H9 (cell line): ENCODE data around the gene SRGAP2C. TPM values are rescaled to one million over a fixed set of nuclear protein-coding genes. Genes with fewer than 3 reads are reported as not detected.
"Not testable (repeated sequence)": the region's sequence is repeated elsewhere in the genome, so short reads cannot be mapped to it uniquely, and the experiment has no call there.

Source experiments
- DNase-seq: peaks from one replicate; pipeline ENCODE4 v3.0.0-alpha.2; 2017
- H2AFZ ChIP-seq: one replicate; pipeline ENCODE4 v1.6.1; 2013; ENCODE audit warnings: mild to moderate bottlenecking, low read length, control low read depth, moderate library complexity
- H2AK5ac ChIP-seq: 2 replicates; pipeline ENCODE4 v1.6.1; 2013; ENCODE audit warnings: low read length, control low read depth, mixed read lengths; ENCODE audit not compliant: insufficient read length
- H2BK120ac ChIP-seq: one replicate; pipeline ENCODE4 v1.6.1; 2013; ENCODE audit warnings: low read depth, mild to moderate bottlenecking, low read length, control low read depth, inconsistent platforms; ENCODE audit not compliant: poor library complexity, severe bottlenecking
- H2BK12ac ChIP-seq: 2 replicates; pipeline ENCODE4 v1.6.1; 2013; ENCODE audit warnings: low read length, control low read depth, mixed read lengths, low read depth; ENCODE audit not compliant: insufficient read length
- H2BK15ac ChIP-seq: 2 replicates; pipeline ENCODE4 v1.6.1; 2013; ENCODE audit warnings: low read depth, low read length, control low read depth
- H2BK20ac ChIP-seq: one replicate; pipeline ENCODE4 v1.6.1; 2013; ENCODE audit warnings: low read depth, mild to moderate bottlenecking, low read length, control low read depth, inconsistent platforms; ENCODE audit not compliant: poor library complexity, severe bottlenecking
- H2BK5ac ChIP-seq: 2 replicates; pipeline ENCODE4 v1.6.1; 2013; ENCODE audit warnings: low read length, control low read depth, mixed read lengths; ENCODE audit not compliant: insufficient read length
- H3K14ac ChIP-seq: 2 replicates; pipeline ENCODE4 v1.6.1; 2013; ENCODE audit warnings: low read length, control low read depth; ENCODE audit not compliant: insufficient read depth
- H3K18ac ChIP-seq: 2 replicates; pipeline ENCODE4 v1.6.1; 2013; ENCODE audit warnings: low read depth, mild to moderate bottlenecking, mixed read lengths, low read length, control low read depth; ENCODE audit not compliant: insufficient read length
- H3K23ac ChIP-seq: 2 replicates; pipeline ENCODE4 v1.6.1; 2013; ENCODE audit warnings: low read length, control low read depth, mixed read lengths, low read depth; ENCODE audit not compliant: insufficient read length
- H3K23me2 ChIP-seq: 2 replicates; pipeline ENCODE4 v1.6.1; 2013; ENCODE audit warnings: low read depth, mild to moderate bottlenecking, mixed read lengths, low read length, control low read depth; ENCODE audit not compliant: insufficient read length, poor library complexity, severe bottlenecking
- H3K27ac ChIP-seq: 2 replicates; pipeline ENCODE4 v1.5.1; 2013; ENCODE audit warnings: low read length, control low read depth, mixed read lengths, low read depth; ENCODE audit not compliant: insufficient read length
- H3K27me3 ChIP-seq: 2 replicates; pipeline ENCODE4 v1.6.1; 2013; ENCODE audit warnings: low read length, control low read depth, inconsistent platforms; ENCODE audit not compliant: insufficient read depth
- H3K4ac ChIP-seq: 2 replicates; pipeline ENCODE4 v1.6.1; 2013; ENCODE audit warnings: low read depth, mild to moderate bottlenecking, control low read depth, inconsistent platforms, low read length, moderate library complexity
- H3K4me1 ChIP-seq: 2 replicates; pipeline ENCODE4 v1.6.1; 2013; ENCODE audit warnings: low read length, control low read depth, inconsistent platforms; ENCODE audit not compliant: insufficient read depth
- H3K4me2 ChIP-seq: 2 replicates; pipeline ENCODE4 v1.6.1; 2013; ENCODE audit warnings: low read length, control low read depth, mixed read lengths; ENCODE audit not compliant: insufficient read length, insufficient read depth
- H3K56ac ChIP-seq: 2 replicates; pipeline ENCODE4 v1.6.1; 2013; ENCODE audit warnings: low read depth, mild to moderate bottlenecking, mixed read lengths, low read length, control low read depth; ENCODE audit not compliant: insufficient read length
- H3K79me1 ChIP-seq: 2 replicates; pipeline ENCODE4 v1.6.1; 2013; ENCODE audit warnings: low read depth, mild to moderate bottlenecking, moderate library complexity, low read length, control low read depth, inconsistent platforms; ENCODE audit not compliant: insufficient read depth, poor library complexity, severe bottlenecking
- H3K79me2 ChIP-seq: 2 replicates; pipeline ENCODE4 v1.6.1; 2013; ENCODE audit warnings: low read length, control low read depth, inconsistent platforms; ENCODE audit not compliant: insufficient read depth
- H3K9ac ChIP-seq: 2 replicates; pipeline ENCODE4 v1.6.1; 2013; ENCODE audit warnings: low read length, control low read depth, mixed read lengths; ENCODE audit not compliant: insufficient read length; ENCODE audit errors: extremely low read depth
- H3K9me3 ChIP-seq: one replicate; pipeline ENCODE4 v1.6.1; 2013; ENCODE audit warnings: low read depth, low read length, inconsistent platforms; ENCODE audit not compliant: control insufficient read depth
- H3T11ph ChIP-seq: one replicate; pipeline ENCODE4 v1.6.1; 2013; ENCODE audit warnings: mild to moderate bottlenecking, low read length, control low read depth, inconsistent platforms
- H4K20me1 ChIP-seq: one replicate; pipeline ENCODE4 v1.6.1; 2013; ENCODE audit not compliant: control insufficient read depth, insufficient read length, insufficient read depth
- H4K5ac ChIP-seq: 2 replicates; pipeline ENCODE4 v1.6.1; 2013; ENCODE audit warnings: low read depth, mild to moderate bottlenecking, mixed read lengths, low read length, control low read depth; ENCODE audit not compliant: insufficient read length
- H4K8ac ChIP-seq: replicated peaks from 2 replicates; pipeline ENCODE4 v1.6.1; 2013; ENCODE audit warnings: low read length, control low read depth, mixed read lengths, low read depth; ENCODE audit not compliant: insufficient read length
- H4K91ac ChIP-seq: 2 replicates; pipeline ENCODE4 v1.6.1; 2013; ENCODE audit warnings: low read depth, mild to moderate bottlenecking, moderate library complexity, mixed read lengths, low read length, control low read depth; ENCODE audit not compliant: insufficient read length
- H3K27ac Mint-ChIP-seq, 3 experiments: 2 replicates in 2 of 3; 3 replicates in 1 of 3; pipeline ENCODE4 v1.8.0; 2020 to 2021; ENCODE audit warnings: mixed read lengths in 3 of 3, mild to moderate bottlenecking in 1 of 3, moderate library complexity in 1 of 3
- H3K27me3 Mint-ChIP-seq: 2 replicates; pipeline ENCODE4 v1.8.0; 2021; ENCODE audit warnings: low read depth, mild to moderate bottlenecking, moderate library complexity, mixed read lengths
- H3K36me3 Mint-ChIP-seq, 3 experiments: 2 replicates in 2 of 3; 3 replicates in 1 of 3; pipeline ENCODE4 v1.8.0; 2020 to 2021; ENCODE audit warnings: low read depth in 3 of 3, mixed read lengths in 3 of 3; ENCODE audit not compliant: insufficient read depth in 1 of 3
- H3K4me1 Mint-ChIP-seq, 2 experiments: 2 replicates each; pipeline ENCODE4 v1.8.0; 2020; ENCODE audit warnings: mixed read lengths in 2 of 2
- H3K4me3 Mint-ChIP-seq, 2 experiments: 2 replicates in 1 of 2; 3 replicates in 1 of 2; pipeline ENCODE4 v1.8.0; 2020 to 2021; ENCODE audit warnings: mild to moderate bottlenecking in 2 of 2, mixed read lengths in 2 of 2, moderate library complexity in 1 of 2
- H3K9me3 Mint-ChIP-seq, 2 experiments: 2 replicates in 1 of 2; 3 replicates in 1 of 2; pipeline ENCODE4 v1.8.0; 2020; ENCODE audit warnings: mild to moderate bottlenecking in 2 of 2, mixed read lengths in 2 of 2, moderate library complexity in 1 of 2
- WGBS: extraction: QIAGEN DNeasy Blood & Tissue Kit; methylation state at CpG from one replicate; pipeline ENCODE4 v1.1.7; 2013; ENCODE audit warnings: missing lambda C conversion rate, low lambda C conversion rate, mixed read lengths; ENCODE audit not compliant: insufficient read length; ENCODE audit errors: extremely low coverage; 5-methylcytosine and 5-hydroxymethylcytosine counted together
- total RNA-seq: library from RNA; stranded (reverse); gene quantifications from 2 replicates; pipeline ENCODE4 v1.2.1, GENCODE V29; 2021

SRGAP2C gene
- total RNA-seq, 1 experiment from 2014 or later: 16.5 TPM

- not testable (repeated sequence) for H3K4me1 ChIP-seq, H3K9ac ChIP-seq, H3K18ac ChIP-seq, H3K23ac ChIP-seq, H3K14ac ChIP-seq, H3K36me3 Mint-ChIP-seq, H3K4me2 ChIP-seq, H3K4me1 Mint-ChIP-seq, H3T11ph ChIP-seq, H3K27me3 Mint-ChIP-seq, H3K4me3 Mint-ChIP-seq, H4K8ac ChIP-seq, H4K20me1 ChIP-seq, H3K27ac Mint-ChIP-seq, DNase-seq, H3K79me2 ChIP-seq, H3K56ac ChIP-seq, H3K4ac ChIP-seq, H2BK15ac ChIP-seq, H2AFZ ChIP-seq, H3K9me3 Mint-ChIP-seq, H2BK120ac ChIP-seq, H4K5ac ChIP-seq, H2BK20ac ChIP-seq, H2BK5ac ChIP-seq, H3K9me3 ChIP-seq, H3K27ac ChIP-seq, H2AK5ac ChIP-seq, H2BK12ac ChIP-seq, H3K27me3 ChIP-seq, H3K23me2 ChIP-seq, H3K79me1 ChIP-seq, H4K91ac ChIP-seq
- WGBS: no CpG with 5 or more reads among the region's 2 CpGs
Measured at GRCh38 chr1:121210778-121211177, 26.0 kb downstream of the SRGAP2C start.

- H2BK12ac ChIP-seq: not testable (repeated sequence)
Measured at GRCh38 chr1:121213491-121213890, 28.7 kb downstream of the SRGAP2C start.

More at GRCh38 chr1:121213491-121213890, 28.7 kb downstream of the SRGAP2C start:
- not testable (repeated sequence) for H2BK120ac ChIP-seq, H3K23me2 ChIP-seq, H3K4ac ChIP-seq, H3K27me3 ChIP-seq, H3K79me1 ChIP-seq, H3T11ph ChIP-seq, H3K27ac ChIP-seq, H3K4me2 ChIP-seq, H3K27me3 Mint-ChIP-seq, H3K4me1 Mint-ChIP-seq, H4K91ac ChIP-seq, H2BK5ac ChIP-seq, H4K5ac ChIP-seq, H2AFZ ChIP-seq, H3K18ac ChIP-seq, H4K20me1 ChIP-seq, H3K9me3 Mint-ChIP-seq, H2BK20ac ChIP-seq, H3K4me3 Mint-ChIP-seq, H3K79me2 ChIP-seq, H2AK5ac ChIP-seq, H4K8ac ChIP-seq, H3K23ac ChIP-seq, DNase-seq, H3K56ac ChIP-seq, H3K14ac ChIP-seq, H3K4me1 ChIP-seq, H3K9me3 ChIP-seq, H3K9ac ChIP-seq, H2BK15ac ChIP-seq, H3K27ac Mint-ChIP-seq, H3K36me3 Mint-ChIP-seq
- WGBS: no CpG with 5 or more reads among the region's 9 CpGs
